Measurements from ENCODE around the gene STK11. TPM values are rescaled to one million over a fixed set of nuclear protein-coding genes. Genes with fewer than 3 reads are reported as not detected.

The STK11 gene
- total and polyA plus RNA-seq, 9 donors = 36.9 to 71.2 (median 54.2) TPM

DNA sequence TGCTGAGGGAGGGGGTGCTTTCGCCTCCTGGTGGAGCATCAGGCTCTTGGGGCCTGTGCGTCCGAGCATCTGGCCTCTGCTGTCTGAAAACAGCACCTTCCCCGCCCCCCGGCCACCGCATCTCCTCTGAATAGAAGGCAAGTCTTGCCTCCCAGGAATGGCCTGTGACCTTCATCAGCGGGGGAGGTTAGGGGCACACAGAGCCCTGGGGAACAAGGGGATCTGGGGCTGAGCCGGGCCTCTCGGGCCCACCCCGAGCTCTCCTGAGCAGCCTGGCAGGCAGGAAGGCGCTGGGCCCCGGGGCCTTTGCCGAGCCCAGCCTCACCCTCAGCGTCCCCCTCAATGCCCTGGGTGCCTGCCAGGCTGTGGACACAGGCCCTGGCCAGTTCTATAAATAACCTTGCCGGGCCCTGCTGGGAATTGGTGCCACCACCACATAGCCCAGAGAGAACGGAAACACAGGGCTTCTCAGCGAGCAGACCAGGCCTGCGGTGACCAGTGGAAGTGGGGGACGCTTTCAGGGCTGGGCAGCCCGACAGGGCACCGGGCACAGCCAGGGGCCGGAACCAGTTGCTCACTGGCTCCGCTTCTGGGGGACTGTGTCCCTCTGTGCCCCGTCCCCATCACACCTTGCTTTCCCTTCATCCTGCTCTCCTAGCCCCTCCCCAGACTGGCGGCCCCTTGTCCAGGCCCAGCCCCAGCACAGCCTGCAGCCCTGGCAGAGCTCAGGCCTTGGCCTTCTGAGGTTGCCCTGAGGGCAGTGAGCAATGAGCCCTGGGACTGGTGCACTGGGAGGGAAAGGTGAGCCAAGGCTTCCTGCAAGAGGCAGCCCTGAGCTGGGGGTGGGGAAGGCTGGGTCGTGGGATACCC is 9.5 kb downstream of the STK11 start:
- Histone ChIP-seq H3K27ac (peak overlapping the region; percentile 19 to 36), H3K4me3 (no peak overlapping the region), H3K4me1 (ENCODE audit: insufficient read depth) (peaks cover 14% of the 10 kb centered on the region), H3K36me3 (no peaks in the 10 kb centered on the region), H3K9me3 (no peaks in the 10 kb centered on the region), H3K27me3 (no peaks in the 10 kb centered on the region)
- DNase-seq = peak in 3 of 5 donors; percentile 41 to 53 (median 51)
- WGBS, 3 donors = 62 to 76% (median 62%) methylated on average over 20 to 26 of the region's 26 CpGs
- TF ChIP-seq, protein P1, sequence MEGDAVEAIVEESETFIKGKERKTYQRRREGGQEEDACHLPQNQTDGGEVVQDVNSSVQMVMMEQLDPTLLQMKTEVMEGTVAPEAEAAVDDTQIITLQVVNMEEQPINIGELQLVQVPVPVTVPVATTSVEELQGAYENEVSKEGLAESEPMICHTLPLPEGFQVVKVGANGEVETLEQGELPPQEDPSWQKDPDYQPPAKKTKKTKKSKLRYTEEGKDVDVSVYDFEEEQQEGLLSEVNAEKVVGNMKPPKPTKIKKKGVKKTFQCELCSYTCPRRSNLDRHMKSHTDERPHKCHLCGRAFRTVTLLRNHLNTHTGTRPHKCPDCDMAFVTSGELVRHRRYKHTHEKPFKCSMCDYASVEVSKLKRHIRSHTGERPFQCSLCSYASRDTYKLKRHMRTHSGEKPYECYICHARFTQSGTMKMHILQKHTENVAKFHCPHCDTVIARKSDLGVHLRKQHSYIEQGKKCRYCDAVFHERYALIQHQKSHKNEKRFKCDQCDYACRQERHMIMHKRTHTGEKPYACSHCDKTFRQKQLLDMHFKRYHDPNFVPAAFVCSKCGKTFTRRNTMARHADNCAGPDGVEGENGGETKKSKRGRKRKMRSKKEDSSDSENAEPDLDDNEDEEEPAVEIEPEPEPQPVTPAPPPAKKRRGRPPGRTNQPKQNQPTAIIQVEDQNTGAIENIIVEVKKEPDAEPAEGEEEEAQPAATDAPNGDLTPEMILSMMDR (IDR thresholded peaks at IDR 0.05) = no peak
- no peak for TF ChIP-seq EP300 (IDR thresholded peaks at IDR 0.05)
- intact Hi-C loops (cut with DNase I) = no loop called here

DNA sequence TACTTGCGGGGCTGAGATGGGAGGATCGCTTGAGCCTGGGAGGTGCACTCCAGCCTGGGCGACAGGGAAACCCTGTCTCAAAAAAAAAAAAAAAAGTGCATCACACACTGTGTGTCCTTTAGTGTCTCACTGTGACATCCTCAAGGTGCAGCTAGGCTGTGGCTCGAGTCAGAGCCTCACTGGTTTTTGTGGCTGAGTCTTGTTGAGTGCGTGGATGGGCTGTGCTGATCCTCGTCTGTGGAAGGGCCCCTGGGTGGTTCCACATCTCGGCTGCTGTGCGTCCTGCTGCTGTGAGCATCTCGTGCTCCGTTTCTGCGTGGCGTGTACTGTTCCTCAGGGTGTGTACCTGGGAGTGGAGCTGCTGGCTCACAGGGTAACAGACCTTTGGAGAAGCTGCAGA is 11.2 kb downstream of the STK11 start:
- no peak overlapping the region for H3K4me3 ChIP-seq
- H3K27me3 ChIP-seq = no peaks in the 10 kb centered on the region
- intact Hi-C loops (cut with DNase I) = no loop called here
- peaks cover 17% of the 10 kb centered on the region for H3K4me1 ChIP-seq (ENCODE audit: insufficient read depth)
- H3K9me3 ChIP-seq = no peaks in the 10 kb centered on the region
- no peaks in the 10 kb centered on the region for H3K36me3 ChIP-seq
- TF ChIP-seq, protein P1 (IDR thresholded peaks at IDR 0.05) = no peak
- TF ChIP-seq EP300 (IDR thresholded peaks at IDR 0.05) (no peak), POLR2A (IDR thresholded peaks at IDR 0.05) (no peak)
- no peak for DNase-seq
- no peak overlapping the region for H3K27ac ChIP-seq
- 87 to 89% (median 88%) methylated on average over 12 of the region's 12 CpGs for WGBS, 3 donors

DNA sequence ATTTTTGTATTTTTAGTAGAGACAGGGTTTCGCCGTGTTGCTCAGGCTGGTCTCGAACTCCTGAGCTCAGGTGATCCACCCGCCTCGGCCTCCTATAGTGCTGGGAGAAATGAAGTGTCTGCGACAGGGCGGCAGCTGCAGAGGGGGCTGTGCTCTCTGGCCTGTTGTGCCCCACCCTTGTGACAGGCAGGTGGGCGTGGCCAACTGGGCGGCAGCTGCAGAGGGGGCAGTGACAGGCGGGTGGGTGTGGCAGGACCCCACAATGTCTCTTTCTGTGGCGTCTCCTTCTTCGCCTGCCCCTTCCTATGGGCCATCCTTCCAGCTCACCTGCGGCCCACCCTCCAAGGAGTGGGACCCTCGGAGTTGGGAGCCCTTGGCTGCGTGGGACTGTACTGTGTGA is 11.8 kb downstream of the STK11 start:
- Histone ChIP-seq H3K27me3 (no peaks in the 10 kb centered on the region), H3K27ac (no peak overlapping the region), H3K9me3 (no peaks in the 10 kb centered on the region), H3K4me3 (no peak overlapping the region), H3K4me1 (ENCODE audit: insufficient read depth) (peaks cover 17% of the 10 kb centered on the region), H3K36me3 (no peaks in the 10 kb centered on the region)
- WGBS, 3 donors = 83 to 84% (median 83%) methylated on average over 15 of the region's 15 CpGs
- intact Hi-C loops (cut with DNase I) = no loop called here
- no peak for DNase-seq
- TF ChIP-seq POLR2A (IDR thresholded peaks at IDR 0.05) (no peak), EP300 (IDR thresholded peaks at IDR 0.05) (no peak)
- TF ChIP-seq, protein P1 (IDR thresholded peaks at IDR 0.05) = no peak

DNA sequence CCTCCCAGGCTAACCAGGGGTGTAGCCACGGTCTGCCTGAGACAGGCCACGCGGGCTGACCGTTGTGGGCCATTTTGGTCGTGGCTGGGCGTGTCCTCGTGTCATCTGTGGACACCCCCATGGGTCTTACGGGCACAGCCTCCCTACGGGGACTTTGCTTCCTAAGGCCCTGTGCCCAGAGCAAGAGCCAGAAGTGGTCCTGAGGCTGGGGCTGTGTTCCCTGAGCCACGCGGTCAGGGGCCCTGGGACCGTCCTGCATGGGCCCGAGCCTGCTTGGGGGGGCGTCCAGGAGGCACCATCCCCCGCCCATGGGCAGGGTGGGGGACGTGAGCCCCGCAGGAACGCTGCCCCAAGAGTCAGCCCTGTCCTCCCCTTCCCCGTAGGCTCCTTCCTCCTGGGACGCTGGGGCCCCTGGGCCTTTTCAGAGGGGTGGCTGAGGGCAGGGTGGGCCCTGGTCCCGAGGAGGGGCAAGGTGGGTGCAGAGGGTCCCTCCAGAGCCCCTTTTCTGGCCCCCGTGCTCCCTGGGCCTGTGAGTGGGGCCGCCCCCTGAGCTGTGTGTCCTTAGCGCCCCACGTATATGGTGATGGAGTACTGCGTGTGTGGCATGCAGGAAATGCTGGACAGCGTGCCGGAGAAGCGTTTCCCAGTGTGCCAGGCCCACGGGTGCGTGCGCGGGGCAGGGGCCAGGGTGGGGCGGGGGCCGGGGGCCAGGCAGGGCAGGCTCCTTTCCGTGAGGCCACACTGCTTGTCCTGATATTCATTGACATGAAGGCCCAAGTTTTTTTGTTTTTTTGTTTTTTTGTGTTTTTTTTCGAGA is 13.4 kb downstream of the STK11 start:
- H3K4me3 ChIP-seq = no peak overlapping the region
- no peak overlapping the region for H3K27ac ChIP-seq
- no peaks in the 10 kb centered on the region for H3K36me3 ChIP-seq
- DNase-seq = no peak
- 83 to 85% (median 84%) methylated on average over 26 to 37 of the region's 37 CpGs for WGBS, 3 donors
- intact Hi-C loops (cut with DNase I) = no loop called here
- H3K4me1 ChIP-seq (ENCODE audit: insufficient read depth) = peaks cover 14% of the 10 kb centered on the region
- no peaks in the 10 kb centered on the region for H3K9me3 ChIP-seq
- TF ChIP-seq POLR2A (IDR thresholded peaks at IDR 0.05) (no peak), EP300 (IDR thresholded peaks at IDR 0.05) (no peak)
- TF ChIP-seq, protein P1 (IDR thresholded peaks at IDR 0.05) = no peak
- H3K27me3 ChIP-seq = no peaks in the 10 kb centered on the region
